ENCODE measurements around the gene EPAS1. TPM values are rescaled to one million over a fixed set of nuclear protein-coding genes. Genes with fewer than 3 reads are reported as not detected.

Gene EPAS1
- total RNA-seq, 1 donor from 2014 or later = 5.1 TPM

DNA sequence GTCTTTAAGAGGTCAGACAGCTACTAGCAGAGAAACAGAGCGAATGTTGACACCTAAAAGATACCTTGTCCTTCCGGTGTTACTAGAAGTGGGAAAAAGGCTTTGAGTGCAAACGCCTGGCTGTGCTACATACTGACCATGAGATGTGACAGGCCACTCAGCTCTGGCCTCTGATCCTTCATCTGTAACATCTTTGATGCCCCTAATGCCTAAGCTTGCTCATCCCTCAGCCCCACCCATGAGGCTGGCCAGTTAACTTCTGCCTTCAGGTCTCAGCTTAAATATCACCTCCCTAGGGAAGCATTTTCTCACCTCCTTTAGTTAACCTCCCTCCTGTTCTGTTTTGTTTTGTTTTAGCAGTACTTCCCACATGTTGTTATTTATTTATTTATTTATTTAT is 15.9 kb downstream of the EPAS1 start:
- Mint-ChIP-seq H3K27ac (no peak overlapping the region), H3K9me3 (ENCODE audit: low read depth) (peaks cover 4% of the 10 kb centered on the region), H3K36me3 (ENCODE audit: insufficient read depth) (no peaks in the 10 kb centered on the region), H3K4me3 (ENCODE audit: low read depth) (no peak overlapping the region), H3K27me3 (peaks cover 38% of the 10 kb centered on the region), H3K4me1 (ENCODE audit: low read depth) (peaks cover 15% of the 10 kb centered on the region)
- TF ChIP-seq, protein P1, sequence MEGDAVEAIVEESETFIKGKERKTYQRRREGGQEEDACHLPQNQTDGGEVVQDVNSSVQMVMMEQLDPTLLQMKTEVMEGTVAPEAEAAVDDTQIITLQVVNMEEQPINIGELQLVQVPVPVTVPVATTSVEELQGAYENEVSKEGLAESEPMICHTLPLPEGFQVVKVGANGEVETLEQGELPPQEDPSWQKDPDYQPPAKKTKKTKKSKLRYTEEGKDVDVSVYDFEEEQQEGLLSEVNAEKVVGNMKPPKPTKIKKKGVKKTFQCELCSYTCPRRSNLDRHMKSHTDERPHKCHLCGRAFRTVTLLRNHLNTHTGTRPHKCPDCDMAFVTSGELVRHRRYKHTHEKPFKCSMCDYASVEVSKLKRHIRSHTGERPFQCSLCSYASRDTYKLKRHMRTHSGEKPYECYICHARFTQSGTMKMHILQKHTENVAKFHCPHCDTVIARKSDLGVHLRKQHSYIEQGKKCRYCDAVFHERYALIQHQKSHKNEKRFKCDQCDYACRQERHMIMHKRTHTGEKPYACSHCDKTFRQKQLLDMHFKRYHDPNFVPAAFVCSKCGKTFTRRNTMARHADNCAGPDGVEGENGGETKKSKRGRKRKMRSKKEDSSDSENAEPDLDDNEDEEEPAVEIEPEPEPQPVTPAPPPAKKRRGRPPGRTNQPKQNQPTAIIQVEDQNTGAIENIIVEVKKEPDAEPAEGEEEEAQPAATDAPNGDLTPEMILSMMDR (IDR thresholded peaks at IDR 0.05; ENCODE audit: unreplicated experiment) = no peak
- no peak for DNase-seq (ENCODE audit: low spot score, unreplicated experiment)

GRCh38 chr2:46314065-46314835 is 17.0 kb downstream of the EPAS1 start:
- Mint-ChIP-seq H3K36me3 (ENCODE audit: insufficient read depth) (no peaks in the 10 kb centered on the region), H3K9me3 (ENCODE audit: low read depth) (peaks cover 2% of the 10 kb centered on the region), H3K4me3 (ENCODE audit: low read depth) (no peak overlapping the region), H3K4me1 (ENCODE audit: low read depth) (peaks cover 9% of the 10 kb centered on the region), H3K27ac (peak overlapping the region; percentile 31), H3K27me3 (peaks cover 38% of the 10 kb centered on the region)
- TF ChIP-seq, protein P1 (IDR thresholded peaks at IDR 0.05; ENCODE audit: unreplicated experiment) = no peak
- no peak for DNase-seq (ENCODE audit: low spot score, unreplicated experiment)

DNA sequence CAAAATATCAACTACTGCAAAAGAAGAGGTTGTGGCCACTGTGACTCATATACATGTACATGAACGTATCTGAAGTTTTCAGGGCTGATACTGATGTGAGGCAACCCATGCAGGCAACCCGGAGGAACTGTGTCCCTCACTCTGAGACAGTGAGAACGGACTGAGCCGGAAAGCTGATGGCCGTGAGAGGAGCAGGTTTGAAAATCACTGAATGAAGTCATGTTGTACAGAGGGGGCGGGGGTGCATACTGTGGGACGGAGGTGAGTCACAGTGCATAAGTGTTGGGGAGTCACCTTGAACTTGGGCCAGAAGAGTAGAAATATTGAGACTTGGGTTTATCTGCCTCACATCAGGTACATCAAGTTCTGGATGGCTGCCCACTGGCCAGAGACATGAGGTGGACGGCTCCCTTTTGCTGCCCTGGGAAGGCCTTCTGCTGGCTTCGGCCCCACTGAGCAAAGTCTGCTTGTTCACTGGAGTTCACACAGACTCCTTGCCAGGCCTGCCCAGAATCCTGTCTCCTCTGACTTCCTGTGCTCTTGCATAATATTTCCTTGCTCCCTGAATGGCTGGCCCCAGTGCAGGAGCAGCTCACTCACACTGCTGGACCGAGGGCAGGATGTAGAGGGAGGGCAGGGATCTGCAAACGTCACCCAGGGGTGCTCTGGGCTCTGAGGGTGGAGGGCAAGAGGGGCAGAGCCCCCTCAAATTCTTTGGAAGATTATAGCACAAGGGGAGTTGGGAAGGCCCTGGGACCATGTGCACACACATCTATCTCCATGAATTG is 18.1 kb downstream of the EPAS1 start:
- peaks cover 38% of the 10 kb centered on the region for H3K27me3 Mint-ChIP-seq

GRCh38 chr2:46317094-46317486 is 19.9 kb downstream of the EPAS1 start:
- TF ChIP-seq, protein P1 (IDR thresholded peaks at IDR 0.05; ENCODE audit: unreplicated experiment) = no peak
- H3K27me3 Mint-ChIP-seq = peaks cover 30% of the 10 kb centered on the region
- no peaks in the 10 kb centered on the region for H3K36me3 Mint-ChIP-seq (ENCODE audit: insufficient read depth)
- H3K4me3 Mint-ChIP-seq (ENCODE audit: low read depth) = no peak overlapping the region
- no peaks in the 10 kb centered on the region for H3K9me3 Mint-ChIP-seq (ENCODE audit: low read depth)
- no peak for DNase-seq (ENCODE audit: low spot score, unreplicated experiment)
- no peak overlapping the region for H3K27ac Mint-ChIP-seq
- peaks cover 16% of the 10 kb centered on the region for H3K4me1 Mint-ChIP-seq (ENCODE audit: low read depth)

More for the DNA sequence above, 18.1 kb downstream of the EPAS1 start:
- no peak overlapping the region for H3K27ac Mint-ChIP-seq
- H3K4me1 Mint-ChIP-seq (ENCODE audit: low read depth) = peaks cover 15% of the 10 kb centered on the region
- no peaks in the 10 kb centered on the region for H3K9me3 Mint-ChIP-seq (ENCODE audit: low read depth)
- no peak overlapping the region for H3K4me3 Mint-ChIP-seq (ENCODE audit: low read depth)
- no peaks in the 10 kb centered on the region for H3K36me3 Mint-ChIP-seq (ENCODE audit: insufficient read depth)
- TF ChIP-seq, protein P1 (IDR thresholded peaks at IDR 0.05; ENCODE audit: unreplicated experiment) = no peak
- DNase-seq (ENCODE audit: low spot score, unreplicated experiment) = no peak

DNA sequence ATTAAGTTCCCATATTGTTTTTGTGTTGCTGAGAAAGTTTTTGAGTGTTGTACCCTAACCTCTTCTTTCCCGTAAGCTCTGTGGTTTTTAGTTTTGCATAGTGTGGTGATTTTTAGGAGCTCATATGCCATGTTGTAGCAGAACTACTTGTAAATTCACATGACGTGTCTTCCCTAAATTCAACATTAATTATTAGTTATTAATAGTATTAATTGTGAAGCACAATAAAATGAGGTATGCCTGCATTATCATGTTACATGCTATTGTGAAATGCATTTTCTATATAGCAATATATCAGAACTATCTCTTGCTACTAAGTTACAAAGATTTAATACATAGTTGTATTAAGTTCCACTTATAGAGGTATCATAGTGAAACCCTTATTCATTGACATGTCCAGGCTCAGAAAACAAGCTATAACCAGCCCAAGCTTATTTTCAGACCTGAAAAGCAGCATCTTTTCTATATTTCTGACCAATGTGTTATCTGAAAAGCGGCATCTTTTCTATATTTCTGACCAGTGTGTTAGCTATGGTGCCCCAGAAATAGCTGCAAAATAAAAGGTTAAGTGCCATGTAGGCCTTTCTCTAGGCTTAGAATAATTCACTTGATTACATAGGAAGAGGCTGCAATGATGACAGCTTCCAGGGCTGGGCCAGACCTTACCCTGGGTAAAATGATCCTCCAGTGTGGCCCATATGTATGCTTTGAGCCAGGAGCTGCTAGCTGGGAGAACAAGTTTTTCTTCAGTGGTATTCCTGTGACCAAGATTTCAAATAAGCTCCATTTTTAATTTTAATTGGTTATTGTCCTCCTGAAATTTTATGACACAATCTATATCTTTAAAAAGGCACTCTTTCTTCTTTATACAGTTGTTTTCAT is 21.6 kb downstream of the EPAS1 start:
- Mint-ChIP-seq H3K9me3 (ENCODE audit: low read depth) (no peaks in the 10 kb centered on the region), H3K4me1 (ENCODE audit: low read depth) (peaks cover 21% of the 10 kb centered on the region), H3K27ac (no peak overlapping the region), H3K4me3 (ENCODE audit: low read depth) (no peak overlapping the region), H3K27me3 (peaks cover 23% of the 10 kb centered on the region), H3K36me3 (ENCODE audit: insufficient read depth) (no peaks in the 10 kb centered on the region)
- DNase-seq (ENCODE audit: low spot score, unreplicated experiment) = no peak
- TF ChIP-seq, protein P1 (IDR thresholded peaks at IDR 0.05; ENCODE audit: unreplicated experiment) = no peak
